H1 (cell line): ENCODE measurements around the gene KCNJ10. TPM values are rescaled to one million over a fixed set of nuclear protein-coding genes. Genes with fewer than 3 reads are reported as not detected.

ENCODE experiments used
- GTF2F1 ChIP-seq: IDR thresholded peaks from 2 replicates; pipeline ENCODE4 v1.6.1; 2012; ENCODE audit warnings: low read depth, low read length, improper control_type of control experiment, borderline replicate concordance
- JUND ChIP-seq: IDR thresholded peaks from 2 replicates; pipeline ENCODE4 v1.6.1; 2011; ENCODE audit warnings: mild to moderate bottlenecking, improper control_type of control experiment, low read length
- POLR2A ChIP-seq, 2 experiments: IDR thresholded peaks; 1 replicate in 1 of 2; 2 replicates in 1 of 2; pipeline ENCODE4 v1.6.1; 2011; ENCODE audit warnings: low read depth in 2 of 2, low read length in 2 of 2, mild to moderate bottlenecking in 2 of 2; ENCODE audit errors: control extremely low read depth in 1 of 2
- TAF7 ChIP-seq: optimal IDR thresholded peaks from 2 replicates; pipeline ENCODE3; 2011; ENCODE audit warnings: low read depth, mild to moderate bottlenecking, inconsistent platforms, low read length, moderate library complexity, borderline replicate concordance
- polyA plus RNA-seq, 7 experiments: library from polyadenylated mRNA; depleted of rRNA in 3 of 7; stranded (reverse) in 5 of 7; unstranded in 2 of 7; fragments of >200 nt in 5 of 7; fragments of 200-250 nt in 2 of 7; gene quantifications; 1 replicate in 5 of 7; 2 replicates in 1 of 7; 4 replicates in 1 of 7; pipeline versions ENCODE4 v1.2.1 to v1.2.3, GENCODE V29; 2011 to 2013; ENCODE audit warnings: missing spikeins in 2 of 7, mixed read lengths in 2 of 7
- total RNA-seq: library from RNA; stranded (reverse); fragmentation: NEBNext Ultra II Directional; extraction: Animal tissue kit (Norgen Biotek cat#: 25700); gene quantifications from 2 replicates; pipeline ENCODE4 v1.2.1, GENCODE V29; 2021

The KCNJ10 gene
- total and polyA plus RNA-seq, 2 of the 8 experiments (the other 6 are each of a cell fraction or from before 2014, with no cell fraction given), result 1.7 to 2.4 TPM

- TF ChIP-seq JUND (no peak), GTF2F1 (no peak), POLR2A (IDR thresholded peaks at IDR 0.05; ENCODE audit: control extremely low read depth in 1 of 2, low read depth in 2 of 2, low read length in 2 of 2) (no peak), TAF7 (no peak)
Observed at GRCh38 chr1:159986093-159986492, 83.9 kb downstream of the KCNJ10 start (continued).
